HEK293 (cell line): ENCODE results near the gene SWT1.
A peak's percentile ranks its signal among the peaks of the same experiment; 100 is the strongest.
"Not testable (repeated sequence)": the region's sequence is repeated elsewhere in the genome, so short reads cannot be mapped to it uniquely, and the experiment has no call there.

ENCODE experiments used
- CTCF ChIA-PET: fragments of 350-600 bp; formaldehyde crosslinking; extraction: SDS; loops from one replicate; lab custom pipeline; 2021; ENCODE audit warnings: antibody characterized with exemption; lab: Yijun Ruan, JAX
- POLR2A ChIA-PET: fragments of 300-600 bp; formaldehyde crosslinking; extraction: SDS; loops from one replicate; lab custom pipeline; 2020; ENCODE audit warnings: antibody characterized with exemption, inconsistent platforms; lab: Yijun Ruan, JAX
- H3K27ac ChIP-seq: fragments of 200-500 bp; sonication (Bioruptor generic); 2 replicates; pipeline ENCODE4 v1.5.1; 2014; ENCODE audit warnings: low read depth, low read length, control low read depth, inconsistent platforms; ENCODE audit errors: extremely low read depth
- H3K36me3 ChIP-seq, 2 experiments: fragments of 200-500 bp in 1 of 2; sonication (Bioruptor generic) in 1 of 2; 1 replicate in 1 of 2; 2 replicates in 1 of 2; pipeline ENCODE4 v1.5.1; 2014 to 2017; ENCODE audit warnings: inconsistent platforms in 2 of 2, low read length in 2 of 2; ENCODE audit not compliant: control insufficient read depth in 2 of 2, insufficient read depth in 1 of 2
- H3K4me1 ChIP-seq: fragments of 200-500 bp; sonication (Bioruptor generic); 2 replicates; pipeline ENCODE4 v1.5.1; 2014; ENCODE audit warnings: mild to moderate bottlenecking, low read length, inconsistent platforms; ENCODE audit not compliant: control insufficient read depth, insufficient read depth
- H3K4me3 ChIP-seq: 2 replicates; pipeline ENCODE4 v1.5.1; 2011; ENCODE audit warnings: low read depth, mild to moderate bottlenecking, control low read depth, low read length, moderate library complexity
- H3K9me3 ChIP-seq: fragments of 200-500 bp; sonication (Bioruptor generic); 2 replicates; pipeline ENCODE4 v1.5.1; 2014; ENCODE audit warnings: low read depth, low read length, inconsistent platforms; ENCODE audit not compliant: control insufficient read depth, insufficient read depth
- CTCF ChIP-seq: fragments of 450-650 bp; formaldehyde crosslinking; IDR thresholded peaks from 2 replicates; pipeline ENCODE4 v1.5.1; 2016; ENCODE audit warnings: missing biosample characterization, missing genetic modification characterization
- PRDM1 ChIP-seq: fragments of 450-650 bp; formaldehyde crosslinking; IDR thresholded peaks from 2 replicates; pipeline ENCODE4; 2016; ENCODE audit warnings: missing biosample characterization, missing genetic modification characterization
- REST ChIP-seq: fragments of 450-650 bp; formaldehyde crosslinking; IDR thresholded peaks from 2 replicates; pipeline ENCODE4 v1.5.1; 2016; ENCODE audit warnings: missing biosample characterization, missing genetic modification characterization
- SCRT1 ChIP-seq: fragments of 450-650 bp; formaldehyde crosslinking; IDR thresholded peaks from 2 replicates; pipeline ENCODE4 v1.5.1; 2016; ENCODE audit warnings: missing biosample characterization, missing genetic modification characterization, borderline replicate concordance
- SCRT2 ChIP-seq: fragments of 450-650 bp; formaldehyde crosslinking; IDR thresholded peaks from 2 replicates; pipeline ENCODE4 v1.5.1; 2016; ENCODE audit warnings: missing biosample characterization, missing genetic modification characterization
- SP2 ChIP-seq: fragments of 450-650 bp; formaldehyde crosslinking; IDR thresholded peaks from 2 replicates; pipeline ENCODE4 v1.5.1; 2016; ENCODE audit warnings: missing biosample characterization, missing genetic modification characterization
- ZBTB17 ChIP-seq: fragments of 450-650 bp; formaldehyde crosslinking; IDR thresholded peaks from 2 replicates; pipeline ENCODE4 v1.5.1; 2016; ENCODE audit warnings: missing biosample characterization, missing genetic modification characterization
- ZBTB49 ChIP-seq: fragments of 450-650 bp; formaldehyde crosslinking; IDR thresholded peaks from 2 replicates; pipeline ENCODE4 v1.5.1; 2016; ENCODE audit warnings: missing biosample characterization, missing genetic modification characterization, low read depth
- ZNF121 ChIP-seq: fragments of 450-650 bp; formaldehyde crosslinking; IDR thresholded peaks from 2 replicates; pipeline ENCODE4 v1.5.1; 2016; ENCODE audit warnings: missing biosample characterization, missing genetic modification characterization
- ZNF133 ChIP-seq: fragments of 450-650 bp; formaldehyde crosslinking; IDR thresholded peaks from 2 replicates; pipeline ENCODE4 v1.5.1; 2016; ENCODE audit warnings: missing biosample characterization, missing genetic modification characterization
- ZNF169 ChIP-seq: fragments of 450-650 bp; formaldehyde crosslinking; IDR thresholded peaks from 2 replicates; pipeline ENCODE4 v1.5.1; 2016; ENCODE audit warnings: missing biosample characterization, missing genetic modification characterization
- ZNF488 ChIP-seq: fragments of 450-650 bp; formaldehyde crosslinking; IDR thresholded peaks from 2 replicates; pipeline ENCODE4 v1.5.1; 2016; ENCODE audit warnings: missing biosample characterization, missing genetic modification characterization
- ZNF529 ChIP-seq: fragments of 450-650 bp; formaldehyde crosslinking; IDR thresholded peaks from 2 replicates; pipeline ENCODE4 v1.5.1; 2017; ENCODE audit warnings: missing genetic modification characterization, missing biosample characterization; ENCODE audit not compliant: insufficient replicate concordance
- ZNF626 ChIP-seq: fragments of 450-650 bp; sonication (Bioruptor Pico); formaldehyde crosslinking; IDR thresholded peaks from 2 replicates; pipeline ENCODE4 v1.5.1; 2018; ENCODE audit warnings: missing biosample characterization, missing genetic modification characterization, inconsistent platforms
- ZNF629 ChIP-seq: fragments of 450-650 bp; formaldehyde crosslinking; IDR thresholded peaks from 2 replicates; pipeline ENCODE4 v1.5.1; 2017; ENCODE audit warnings: missing biosample characterization, missing genetic modification characterization
- ZNF707 ChIP-seq: fragments of 450-650 bp; formaldehyde crosslinking; IDR thresholded peaks from 2 replicates; pipeline ENCODE4 v1.5.1; 2016; ENCODE audit warnings: missing biosample characterization, missing genetic modification characterization
- ZNF76 ChIP-seq: fragments of 450-650 bp; formaldehyde crosslinking; IDR thresholded peaks from 2 replicates; pipeline ENCODE4; 2016; ENCODE audit warnings: low read depth, missing biosample characterization, missing genetic modification characterization, borderline replicate concordance
- ZNF777 ChIP-seq: fragments of 450-650 bp; formaldehyde crosslinking; IDR thresholded peaks from 2 replicates; pipeline ENCODE4 v1.5.1; 2017; ENCODE audit warnings: missing biosample characterization, missing genetic modification characterization, borderline replicate concordance
- ZSCAN23 ChIP-seq: fragments of 450-650 bp; formaldehyde crosslinking; IDR thresholded peaks from 2 replicates; pipeline ENCODE4 v1.5.1; 2016; ENCODE audit warnings: missing biosample characterization, missing genetic modification characterization

The SWT1 gene

GRCh38 chr1:185170291-185170848, 13.4 kb downstream of the SWT1 start (continued):
- no peak for TF ChIP-seq REST
- no peak for TF ChIP-seq ZNF488 (tag by site-specific recombination)
- no peak for TF ChIP-seq ZNF529 (tag by site-specific recombination)
- peak; percentile 67; the same call in 1 of the 2 replicates for TF ChIP-seq SCRT1 (tag by site-specific recombination)
- no peak for TF ChIP-seq ZNF626 (tag by site-specific recombination)
- no peak for TF ChIP-seq ZNF76 (tag by site-specific recombination)
- TF ChIP-seq ZNF707 (tag by site-specific recombination): no peak
- no peak for TF ChIP-seq PRDM1
- no peak for TF ChIP-seq ZNF133 (tag by site-specific recombination)
- TF ChIP-seq ZBTB17 (tag by site-specific recombination): no peak
- TF ChIP-seq ZNF629 (tag by site-specific recombination): no peak
- no peak for TF ChIP-seq ZSCAN23 (tag by site-specific recombination)

- Histone ChIP-seq H3K36me3 (no peaks in the 10 kb centered on the region; a peak in 1 of 3 replicates), H3K4me3 (no peak overlapping the region)
- TF ChIP-seq REST (no peak), ZNF707 (tag by site-specific recombination) (no peak), SP2 (tag by site-specific recombination) (no peak), SCRT1 (tag by site-specific recombination) (no peak), ZNF777 (tag by site-specific recombination) (no peak), SCRT2 (tag by site-specific recombination) (no peak), ZNF169 (tag by site-specific recombination) (no peak), ZNF121 (tag by site-specific recombination) (no peak), CTCF (no peak), ZBTB49 (tag by site-specific recombination) (no peak)
- TF ChIP-seq, all 188 proteins: peak for 0
- POLR2A ChIA-PET: no interaction called here
- no peak overlapping the region for H3K27ac ChIP-seq
- CTCF ChIA-PET: interaction anchor here (1.5 kb wide), 1 partner anchor 24 kb away, joined by 3 read pairs; no protein-coding TSS in a partner anchor
- H3K9me3 ChIP-seq: no peaks in the 10 kb centered on the region
- no peaks in the 10 kb centered on the region for H3K4me1 ChIP-seq
Observed at GRCh38 chr1:185193756-185194155, 36.8 kb downstream of the SWT1 start.

- H3K9me3 ChIP-seq, H3K4me1 ChIP-seq, H3K4me3 ChIP-seq, POLR2A ChIA-PET, H3K27ac ChIP-seq, H3K36me3 ChIP-seq: not testable (repeated sequence)
- CTCF ChIA-PET: interaction anchor here (1.2 kb wide), 1 partner anchor 29 kb away, joined by 5 read pairs; no protein-coding TSS in a partner anchor
Observed at GRCh38 chr1:185198712-185199111, 41.7 kb downstream of the SWT1 start.
